SK-N-DZ (cell line): Measurements from ENCODE around the gene URB1.
"Not testable (repeated sequence)": the region's sequence is repeated elsewhere in the genome, so short reads cannot be mapped to it uniquely, and the experiment has no call there.

Experiments used
- DNase-seq: peaks from one replicate; pipeline ENCODE4 v3.0.0-alpha.2; 2015; ENCODE audit warnings: low spot score
- small RNA-seq, 2 experiments: library from RNA; depleted of rRNA; stranded (forward); fragments of <200 nt; gene quantifications; one replicate each; pipeline ENCODE3, GENCODE V24; 2014

Gene URB1

GRCh38 chr21:32298148-32298559 lies 94.7 kb downstream of the URB1 start:
- DNase-seq = no peak

DNA sequence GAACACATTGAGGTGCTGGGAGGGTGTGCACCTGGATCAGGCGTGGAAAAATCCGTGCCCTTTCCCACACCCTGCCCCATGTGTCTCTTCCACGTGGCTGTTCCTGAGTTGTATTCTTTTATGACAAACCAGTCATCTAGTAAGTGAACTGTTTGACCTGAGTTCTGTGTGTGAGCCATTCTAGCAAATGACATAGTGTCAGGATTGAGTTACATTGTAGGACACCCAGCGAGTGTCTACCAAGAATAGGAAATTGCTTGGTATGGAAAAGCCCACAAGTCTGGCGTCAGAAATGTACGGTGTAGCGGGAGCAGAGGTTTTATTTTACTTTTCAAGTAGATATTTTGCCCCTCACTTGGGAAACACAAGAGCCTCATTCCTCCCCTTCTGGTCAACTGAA lies 95.4 kb downstream of the URB1 start:
- no peak for DNase-seq

- no peak for DNase-seq
These were observed 107.3 kb downstream of the URB1 start for GRCh38 chr21:32285476-32285875.

GRCh38 chr21:32282992-32283391 lies 109.8 kb downstream of the URB1 start:
- DNase-seq = no peak

GRCh38 chr21:32281531-32281930 lies 111.3 kb downstream of the URB1 start:
- no peak for DNase-seq

GRCh38 chr21:32279377-32279680 lies 113.5 kb downstream of the URB1 start:
- DNase-seq = no peak

- peak; percentile 91 for DNase-seq
These were observed 114.1 kb downstream of the URB1 start, which contains the start of gene MIS18A for GRCh38 chr21:32278518-32279376. Gene MIS18A (minus strand): TSS chr21:32279049. CDS start chr21:32279014, 35 bp downstream.

DNA sequence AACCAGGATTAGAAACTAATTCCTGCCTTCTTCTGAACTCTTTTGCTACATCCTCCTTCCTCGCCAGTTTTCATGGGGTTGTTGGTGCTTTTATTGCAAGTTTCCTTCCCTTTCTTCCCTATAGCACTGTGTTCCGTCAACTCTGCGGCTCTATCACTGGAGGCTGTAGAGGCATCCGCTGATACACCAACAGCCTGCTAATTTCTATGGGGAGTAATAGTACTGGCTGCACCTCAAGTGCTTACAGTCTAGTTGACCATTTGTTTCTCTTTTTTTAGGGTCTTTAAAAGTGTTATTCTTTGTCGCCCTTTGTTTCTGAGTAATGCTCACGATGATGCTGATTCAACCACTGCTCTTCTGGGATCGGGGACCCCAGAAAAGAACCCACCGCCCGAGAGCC lies 114.7 kb downstream of the URB1 start:
- no peak for DNase-seq

DNA sequence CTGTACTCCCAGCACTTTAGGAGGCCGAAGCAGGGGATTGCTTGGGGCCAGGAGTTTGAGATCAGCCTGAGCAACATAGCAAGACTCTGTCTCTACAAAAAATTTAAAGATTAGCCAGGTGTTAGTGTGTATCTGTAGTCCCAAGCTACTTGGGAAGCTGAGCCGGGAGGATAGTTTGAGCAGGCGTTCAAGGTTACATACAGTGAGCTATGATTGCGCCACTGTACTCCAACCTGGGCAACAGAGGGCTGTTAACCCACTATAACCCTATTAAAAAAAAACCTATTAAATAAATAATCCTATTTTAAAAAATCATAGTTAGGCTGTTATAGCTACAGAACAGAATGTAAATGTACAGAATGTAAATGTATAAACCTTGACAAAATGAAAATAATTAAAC lies 116.1 kb downstream of the URB1 start:
- no peak for DNase-seq

DNA sequence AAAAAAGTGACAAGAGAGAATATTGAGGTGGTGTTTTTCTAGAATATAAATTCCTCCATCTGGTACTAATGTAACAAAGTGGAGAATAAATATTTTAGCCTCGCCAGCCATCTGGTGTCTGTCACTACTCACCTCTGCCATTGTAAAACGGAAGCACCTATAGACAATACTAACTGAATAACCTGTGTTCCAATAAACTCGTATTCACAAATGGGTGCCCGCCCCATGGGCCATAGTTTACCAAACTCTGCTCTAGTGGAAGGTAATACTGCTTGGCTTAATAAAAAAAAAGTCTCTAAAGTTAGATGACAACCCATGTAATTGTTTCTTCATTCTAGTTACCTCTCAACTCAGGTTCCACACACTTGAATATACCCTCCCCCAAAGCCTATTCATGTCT lies 122.1 kb downstream of the URB1 start:
- DNase-seq = no peak

DNA sequence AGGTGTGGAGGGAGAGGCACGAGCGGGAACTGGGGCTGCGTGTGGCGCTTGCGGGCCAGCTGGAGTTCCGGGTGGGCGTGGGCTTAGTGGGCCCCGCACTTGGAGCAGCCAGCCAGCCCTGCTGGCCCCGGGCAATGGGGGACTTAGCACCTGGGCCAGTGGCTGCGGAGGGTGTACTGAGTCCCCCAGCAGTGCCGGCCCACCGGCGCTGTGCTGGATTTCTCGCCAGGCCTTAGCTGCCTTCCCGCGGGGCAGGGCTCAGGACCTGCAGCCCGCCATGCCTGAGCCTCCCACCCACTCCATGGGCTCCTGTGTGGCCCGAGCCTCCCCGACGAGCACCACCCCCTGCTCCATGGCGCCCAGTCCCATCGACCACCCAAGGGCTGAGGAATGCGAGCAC lies 127.5 kb downstream of the URB1 start:
- not testable (repeated sequence) for DNase-seq

- DNase-seq = no peak
These were observed 130.9 kb downstream of the URB1 start for GRCh38 chr21:32261929-32262328.

Small RNA genes within 50 kb of the gene (small RNA-seq; reads per million reads assigned to genes)
- gene SNORA80A = 5.7 to 19.3 reads per million in 2 experiments
